Measurements from ENCODE around the gene ADGRD1. TPM values are rescaled to one million over a fixed set of nuclear protein-coding genes. Genes with fewer than 3 reads are reported as not detected.
"Not testable (repeated sequence)": the region's sequence is repeated elsewhere in the genome, so short reads cannot be mapped to it uniquely, and the experiment has no call there.

ADGRD1 gene
- total and polyA plus RNA-seq, 8 donors, result 25.6 to 167 (median 33.4) TPM

DNA sequence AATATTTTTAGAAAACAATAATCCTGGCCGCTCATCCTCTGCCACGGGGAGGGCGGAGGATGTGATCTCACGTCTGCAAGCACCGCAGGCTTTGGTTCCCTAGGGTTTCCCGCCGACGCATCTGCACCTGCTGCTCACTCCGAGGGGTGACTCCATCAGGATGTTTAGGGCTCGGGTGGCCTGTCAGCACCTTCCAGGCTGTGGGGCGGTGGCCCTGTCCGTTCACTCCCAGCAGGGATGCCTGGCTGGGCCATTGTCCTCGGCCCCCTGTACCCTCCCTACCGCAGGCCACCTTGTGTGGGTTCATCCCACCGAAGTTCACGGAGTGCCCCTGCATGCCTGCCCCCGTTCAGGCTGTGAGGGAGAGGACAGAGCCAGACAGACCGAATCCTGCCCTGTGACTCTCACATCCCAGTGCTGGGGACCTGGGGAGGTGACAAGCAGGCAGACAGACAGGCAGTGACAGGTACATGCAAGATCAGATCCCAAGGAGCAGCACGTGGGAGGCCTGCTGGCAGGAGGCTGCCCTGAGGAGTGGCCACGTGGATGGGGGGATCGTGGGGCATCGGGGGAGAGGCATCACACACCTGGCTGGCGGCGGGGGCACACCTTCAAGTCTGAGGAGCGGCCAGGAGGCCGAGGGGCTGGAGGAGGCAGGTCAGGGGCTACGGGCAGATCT, 112.6 kb downstream of the ADGRD1 start:
- intact Hi-C loops (cut with DNase I), result no loop called here
- ATAC-seq, result no peak
- H3K36me3 ChIP-seq, result no peaks in the 10 kb centered on the region
- H3K27ac ChIP-seq, result no peak overlapping the region
- H3K4me3 ChIP-seq, result no peak overlapping the region
- peak in 1 of 4 donors; percentile 68 for DNase-seq
- TF ChIP-seq, protein P1, sequence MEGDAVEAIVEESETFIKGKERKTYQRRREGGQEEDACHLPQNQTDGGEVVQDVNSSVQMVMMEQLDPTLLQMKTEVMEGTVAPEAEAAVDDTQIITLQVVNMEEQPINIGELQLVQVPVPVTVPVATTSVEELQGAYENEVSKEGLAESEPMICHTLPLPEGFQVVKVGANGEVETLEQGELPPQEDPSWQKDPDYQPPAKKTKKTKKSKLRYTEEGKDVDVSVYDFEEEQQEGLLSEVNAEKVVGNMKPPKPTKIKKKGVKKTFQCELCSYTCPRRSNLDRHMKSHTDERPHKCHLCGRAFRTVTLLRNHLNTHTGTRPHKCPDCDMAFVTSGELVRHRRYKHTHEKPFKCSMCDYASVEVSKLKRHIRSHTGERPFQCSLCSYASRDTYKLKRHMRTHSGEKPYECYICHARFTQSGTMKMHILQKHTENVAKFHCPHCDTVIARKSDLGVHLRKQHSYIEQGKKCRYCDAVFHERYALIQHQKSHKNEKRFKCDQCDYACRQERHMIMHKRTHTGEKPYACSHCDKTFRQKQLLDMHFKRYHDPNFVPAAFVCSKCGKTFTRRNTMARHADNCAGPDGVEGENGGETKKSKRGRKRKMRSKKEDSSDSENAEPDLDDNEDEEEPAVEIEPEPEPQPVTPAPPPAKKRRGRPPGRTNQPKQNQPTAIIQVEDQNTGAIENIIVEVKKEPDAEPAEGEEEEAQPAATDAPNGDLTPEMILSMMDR (IDR thresholded peaks at IDR 0.05), result no peak
- H3K4me1 ChIP-seq, result peaks cover 0 to 5% of the 10 kb centered on the region in 2 donors
- H3K9me3 ChIP-seq, result no peaks in the 10 kb centered on the region
- H3K27me3 ChIP-seq, result no peaks in the 10 kb centered on the region

DNA sequence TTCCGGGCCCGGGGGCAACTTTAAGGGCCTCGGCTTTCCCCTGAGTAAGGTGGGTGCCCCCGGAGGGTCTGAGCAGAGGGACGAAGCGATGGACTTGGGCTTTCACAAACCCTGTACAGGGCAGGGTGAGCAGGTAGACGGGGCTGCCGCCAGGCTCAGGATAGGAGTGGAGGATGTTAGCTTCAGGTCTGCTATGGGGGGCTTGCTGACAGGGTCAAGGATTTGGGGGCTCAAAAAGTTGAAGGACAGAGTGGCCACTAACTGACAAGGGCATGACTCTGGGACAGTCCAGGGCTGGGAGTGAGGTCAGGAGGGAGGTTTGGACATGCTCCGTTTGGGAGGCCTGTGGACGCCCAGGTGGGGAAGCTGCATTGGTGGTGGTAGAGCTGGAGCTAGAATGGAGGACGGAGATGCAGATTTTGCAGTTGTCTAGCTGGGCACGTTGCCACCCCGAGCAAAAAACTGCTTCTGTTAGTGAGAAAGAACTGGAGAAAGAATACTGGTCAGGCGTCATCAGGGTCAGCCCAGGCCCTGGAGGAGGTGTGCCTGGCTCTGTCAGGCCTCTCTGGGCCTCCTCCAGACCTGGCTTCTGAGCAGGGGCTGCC, 113.3 kb downstream of the ADGRD1 start:
- ATAC-seq (no peak), DNase-seq (peak in 1 of 4 donors; percentile 47)
- intact Hi-C loops (cut with DNase I), result no loop called here
- Histone ChIP-seq H3K36me3 (no peaks in the 10 kb centered on the region), H3K27ac (no peak overlapping the region), H3K27me3 (no peaks in the 10 kb centered on the region), H3K4me3 (no peak overlapping the region), H3K9me3 (no peaks in the 10 kb centered on the region), H3K4me1 (peaks cover 0 to 5% of the 10 kb centered on the region in 2 donors)
- TF ChIP-seq, protein P1 (IDR thresholded peaks at IDR 0.05), result no peak

DNA sequence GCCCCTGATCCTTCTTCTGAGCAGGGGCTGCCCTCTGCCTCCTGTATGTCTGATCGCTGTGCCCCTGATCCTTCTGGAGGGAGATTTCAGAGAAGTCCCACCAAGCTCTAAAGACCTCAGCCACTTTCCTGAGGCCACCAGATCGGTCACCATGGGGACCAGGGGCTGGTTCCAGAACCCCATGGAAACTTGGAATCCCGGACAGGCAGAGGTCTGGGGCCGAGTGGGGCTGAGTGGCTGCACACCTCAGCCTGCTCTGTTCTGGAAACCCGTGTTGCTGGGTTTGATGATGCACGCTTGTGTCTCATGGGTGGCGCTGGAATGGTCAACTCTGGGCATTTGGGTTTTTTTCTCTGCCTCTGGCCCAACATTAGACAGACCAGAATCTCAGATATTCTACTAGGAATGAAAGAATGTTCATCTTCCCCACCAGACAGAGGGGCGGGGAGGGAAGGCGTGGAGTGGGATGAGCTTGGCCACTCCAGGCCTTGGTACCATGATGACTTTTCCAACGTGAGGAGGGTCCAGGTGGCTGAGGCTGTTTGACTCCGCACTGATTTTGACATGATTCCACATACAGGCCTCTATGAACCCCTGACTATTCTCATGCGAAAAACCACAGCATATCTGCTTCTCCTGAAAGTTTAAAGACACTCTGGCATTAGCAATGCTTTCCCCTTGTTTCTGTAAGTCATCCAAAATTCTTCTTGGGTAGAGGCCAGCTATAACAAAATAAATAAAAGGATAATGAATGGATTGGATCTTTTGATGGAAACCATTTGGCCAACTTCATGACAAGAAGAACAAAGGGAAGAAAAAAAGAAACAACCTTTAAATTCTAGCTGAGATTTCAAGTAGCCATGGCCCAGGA, 114.5 kb downstream of the ADGRD1 start:
- Histone ChIP-seq H3K27ac (no peak overlapping the region), H3K27me3 (no peaks in the 10 kb centered on the region), H3K4me3 (no peak overlapping the region), H3K9me3 (no peaks in the 10 kb centered on the region), H3K36me3 (no peaks in the 10 kb centered on the region), H3K4me1 (peaks cover 0 to 5% of the 10 kb centered on the region in 2 donors)
- DNase-seq (peak in 2 of 4 donors; percentile 30 to 53), ATAC-seq (peak; percentile 8)
- TF ChIP-seq, protein P1 (IDR thresholded peaks at IDR 0.05), result no peak
- intact Hi-C loops (cut with DNase I), result no loop called here

- ATAC-seq; DNase-seq; H3K4me1 ChIP-seq; H3K36me3 ChIP-seq; H3K4me3 ChIP-seq; H3K27ac ChIP-seq; H3K27me3 ChIP-seq; intact Hi-C loops (cut with DNase I); H3K9me3 ChIP-seq: not testable (repeated sequence)
These were observed 115.4 kb downstream of the ADGRD1 start for GRCh38 chr12:131068926-131069720.

DNA sequence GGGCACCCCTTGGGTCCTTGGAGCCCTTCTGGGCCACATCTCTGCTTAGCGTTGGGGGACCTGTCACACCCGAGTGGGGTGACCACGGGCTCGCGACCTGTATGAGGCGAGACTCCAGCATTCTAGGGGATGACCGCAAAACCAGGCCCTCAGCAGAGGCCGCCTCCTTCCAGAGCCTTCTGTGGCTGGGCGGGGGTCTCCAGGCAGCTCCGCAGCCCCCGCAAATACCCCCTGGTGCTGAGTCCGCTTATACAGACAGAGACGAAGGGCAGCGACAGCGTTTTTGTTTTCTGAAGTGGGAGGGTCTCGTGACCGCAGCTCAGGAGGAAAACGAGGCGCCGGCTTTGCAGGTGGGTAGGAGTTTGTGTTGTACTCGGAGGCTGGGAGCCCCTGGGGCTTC, 116.4 kb downstream of the ADGRD1 start:
- H3K27me3 ChIP-seq; H3K9me3 ChIP-seq; H3K36me3 ChIP-seq; H3K4me3 ChIP-seq; intact Hi-C loops (cut with DNase I); H3K27ac ChIP-seq; ATAC-seq: not testable (repeated sequence)
- H3K4me1 ChIP-seq, result peaks cover 0 to 13% of the 10 kb centered on the region in 2 donors
- peak in 1 of 4 donors; percentile 43 for DNase-seq

- peaks cover 0 to 13% of the 10 kb centered on the region in 2 donors for H3K4me1 ChIP-seq
- intact Hi-C loops (cut with DNase I); ATAC-seq; H3K4me3 ChIP-seq; H3K27me3 ChIP-seq; H3K27ac ChIP-seq; H3K9me3 ChIP-seq; H3K36me3 ChIP-seq; DNase-seq: not testable (repeated sequence)
These were observed 117.0 kb downstream of the ADGRD1 start for GRCh38 chr12:131070668-131071067.

- peak in 1 of 4 donors; percentile 36 for DNase-seq
- ATAC-seq; H3K4me3 ChIP-seq; H3K27me3 ChIP-seq; H3K36me3 ChIP-seq; H3K9me3 ChIP-seq; H3K27ac ChIP-seq; intact Hi-C loops (cut with DNase I): not testable (repeated sequence)
- peaks cover 0 to 13% of the 10 kb centered on the region in 2 donors for H3K4me1 ChIP-seq
These were observed 117.6 kb downstream of the ADGRD1 start for GRCh38 chr12:131071234-131071820.

GRCh38 chr12:131071950-131072349, 118.2 kb downstream of the ADGRD1 start:
- H3K36me3 ChIP-seq; H3K4me3 ChIP-seq; H3K9me3 ChIP-seq; ATAC-seq; intact Hi-C loops (cut with DNase I); H3K27me3 ChIP-seq; DNase-seq; H3K27ac ChIP-seq: not testable (repeated sequence)
- peaks cover 0 to 13% of the 10 kb centered on the region in 2 donors for H3K4me1 ChIP-seq

Data from left lung (tissue), 10 donors.